ENCODE measurements around the gene P4HA2. TPM values are rescaled to one million over a fixed set of nuclear protein-coding genes. Genes with fewer than 3 reads are reported as not detected.

The P4HA2 gene
- total and polyA plus RNA-seq, 2 of the 8 experiments (the other 6 are each of a cell fraction or from before 2014, with no cell fraction given), result 7.4 to 9.3 TPM

DNA sequence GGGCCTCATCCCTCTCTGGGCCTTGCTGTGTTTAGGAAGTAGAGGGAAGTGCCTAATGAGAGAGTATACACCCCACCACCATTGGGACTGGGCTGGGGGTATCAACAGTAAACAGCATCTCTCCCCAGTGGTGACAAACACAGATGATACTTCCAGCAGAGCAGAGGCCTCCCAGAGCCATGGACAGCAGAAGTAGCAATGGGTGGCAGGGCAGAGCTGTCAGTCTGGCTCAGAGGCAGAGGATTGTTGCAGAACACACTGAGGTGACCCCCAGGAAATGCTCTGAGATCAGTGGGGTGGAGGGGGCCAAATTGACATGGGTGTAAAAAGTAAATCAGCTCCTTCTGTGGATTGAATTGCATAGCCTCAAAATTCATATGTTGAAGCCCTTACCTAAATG is 12.1 kb upstream of the P4HA2 start:
- H3K27ac ChIP-seq (ENCODE audit: low read depth, low read length), result no peak overlapping the region
- peaks cover 0 to 13% of the 10 kb centered on the region in 2 experiments; a peak in 1 of 4 replicates for H3K9me3 ChIP-seq (ENCODE audit: insufficient read depth in 2 of 2, low read depth in 1 of 2, low read length in 1 of 2)
- peaks cover 0 to 2% of the 10 kb centered on the region in 2 experiments for H4K20me1 ChIP-seq (replicated peaks in 1 of 2; ENCODE audit: control insufficient read depth in 1 of 2, insufficient read depth in 2 of 2, low read length in 2 of 2)
- H2BK12ac ChIP-seq (ENCODE audit: low read depth, low read length), result no peak overlapping the region
- H3K4ac ChIP-seq (replicated peaks; ENCODE audit: insufficient read length, low read depth, low read length), result no peak overlapping the region
- H4K91ac ChIP-seq (replicated peaks; ENCODE audit: insufficient read length, low read length), result no peak overlapping the region
- H3K4me2 ChIP-seq (ENCODE audit: insufficient read depth in 1 of 2, low read depth in 2 of 2, low read length in 2 of 2), result no peak overlapping the region
- no peak overlapping the region for H2BK5ac ChIP-seq (ENCODE audit: low read depth, low read length)
- ChIA-PET CTCF (ENCODE audit: partially characterized antibody) (interaction anchor here (1.7 to 5.9 kb wide), 15 partner anchors 10 to 261 kb away, joined by 4 to 96 read pairs (median 25); partner anchors contain the start of genes P4HA2, PDLIM4 and SLC22A4), POLR2A (ENCODE audit: partially characterized antibody) (interaction anchor here (1.2 to 2.4 kb wide), 3 partner anchors 10 to 12 kb away, joined by 3 to 11 read pairs (median 3); partner anchors contain the start of gene P4HA2)
- TF ChIP-seq HDAC2 (IDR thresholded peaks at IDR 0.05; ENCODE audit: borderline replicate concordance in 1 of 2, low read depth in 2 of 2, low read length in 2 of 2) (no peak), SIX5 (IDR thresholded peaks at IDR 0.05; ENCODE audit: low read depth, low read length) (no peak)
- TF ChIP-seq, protein P1, sequence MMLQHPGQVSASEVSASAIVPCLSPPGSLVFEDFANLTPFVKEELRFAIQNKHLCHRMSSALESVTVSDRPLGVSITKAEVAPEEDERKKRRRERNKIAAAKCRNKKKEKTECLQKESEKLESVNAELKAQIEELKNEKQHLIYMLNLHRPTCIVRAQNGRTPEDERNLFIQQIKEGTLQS (IDR thresholded peaks at IDR 0.05; ENCODE audit: insufficient read depth, low read depth, low read length), result no peak
- H2AK5ac ChIP-seq (ENCODE audit: low read depth, low read length), result no peak overlapping the region
- DNase-seq (ENCODE audit: low read depth in 1 of 2, low spot score in 2 of 2), result no peak
- H3K79me2 ChIP-seq (ENCODE audit: control insufficient read depth in 1 of 2, insufficient read depth in 2 of 2, low read length in 2 of 2), result no peaks in the 10 kb centered on the region
- H3K4me3 ChIP-seq (ENCODE audit: extremely low read depth in 1 of 4, insufficient read depth in 2 of 4, low read depth in 3 of 4, low read length in 4 of 4), result no peak overlapping the region
- H4K8ac ChIP-seq (ENCODE audit: extremely low read depth, insufficient read depth, low read length), result no peak overlapping the region; the same call in 1 of the 2 replicates
- H3K36me3 ChIP-seq (ENCODE audit: control insufficient read depth in 2 of 4, insufficient read depth in 4 of 4, low read length in 3 of 4), result no peaks in the 10 kb centered on the region
- H4K5ac ChIP-seq (ENCODE audit: insufficient read length, low read depth, low read length), result no peak overlapping the region
- no peaks in the 10 kb centered on the region for H3K23me2 ChIP-seq (ENCODE audit: low read depth, low read length)
- H3K9ac ChIP-seq (replicated peaks in 1 of 4; ENCODE audit: extremely low read depth in 1 of 4, low read depth in 3 of 4, low read length in 3 of 4), result no peak overlapping the region
- no peak overlapping the region for H3K18ac ChIP-seq (ENCODE audit: extremely low read depth, low read length)
- no peak overlapping the region for H2BK120ac ChIP-seq (replicated peaks; ENCODE audit: low read depth, low read length)
- no peak overlapping the region for H3K14ac ChIP-seq (ENCODE audit: insufficient read length)
- H3K27me3 ChIP-seq (replicated peaks in 1 of 4; ENCODE audit: control insufficient read depth in 3 of 4, extremely low read depth in 1 of 4, insufficient read depth in 3 of 4, low read length in 3 of 4), result no peaks in the 10 kb centered on the region
- FAIRE-seq, result no peak
- H3K23ac ChIP-seq (ENCODE audit: insufficient read length), result no peak overlapping the region
- H2BK20ac ChIP-seq (ENCODE audit: low read length), result no peak overlapping the region
- no peak overlapping the region for H2BK15ac ChIP-seq (ENCODE audit: low read length)
- no peak overlapping the region for H3K56ac ChIP-seq (replicated peaks; ENCODE audit: insufficient read length, low read depth, low read length)
- H3K4me1 ChIP-seq (replicated peaks in 1 of 4; ENCODE audit: control insufficient read depth in 3 of 4, insufficient read depth in 4 of 4, low read length in 3 of 4), result no peaks in the 10 kb centered on the region
- H2AFZ ChIP-seq (ENCODE audit: low read length), result no peak overlapping the region
- H3K79me1 ChIP-seq (ENCODE audit: low read depth, low read length), result no peaks in the 10 kb centered on the region

Measured in H1 (cell line).